HG03280 (cell line): ENCODE measurements around the gene BBS2.

Source experiments
- ATAC-seq: cut with Tn5 transposase; IDR thresholded peaks from one replicate; pipeline ENCODE4 v1.9.1; 2021; ENCODE audit warnings: mild to moderate bottlenecking, moderate library complexity; ENCODE audit not compliant: unreplicated experiment

Gene BBS2

GRCh38 chr16:56478281-56479049 is 41.4 kb downstream of the BBS2 start:
- no peak for ATAC-seq

- no peak for ATAC-seq
These were observed 42.5 kb downstream of the BBS2 start for GRCh38 chr16:56477096-56477878.

- ATAC-seq = no peak
These were observed 44.6 kb downstream of the BBS2 start for GRCh38 chr16:56475201-56475600.

GRCh38 chr16:56470666-56471065 is 49.2 kb downstream of the BBS2 start:
- no peak for ATAC-seq

GRCh38 chr16:56470232-56470631 is 49.6 kb downstream of the BBS2 start:
- ATAC-seq = no peak

GRCh38 chr16:56469748-56470147 is 50.1 kb downstream of the BBS2 start:
- ATAC-seq = no peak

- ATAC-seq = no peak
These were observed 51.0 kb downstream of the BBS2 start for GRCh38 chr16:56468800-56469199.

- no peak for ATAC-seq
These were observed 53.5 kb downstream of the BBS2 start for GRCh38 chr16:56466344-56466743.

GRCh38 chr16:56463153-56463552 is 56.7 kb downstream of the BBS2 start:
- no peak for ATAC-seq

- ATAC-seq = no peak
These were observed 57.6 kb downstream of the BBS2 start for GRCh38 chr16:56462064-56462796.

GRCh38 chr16:56460101-56460500 is 59.7 kb downstream of the BBS2 start:
- ATAC-seq = no peak

GRCh38 chr16:56457927-56458470 is 61.8 kb downstream of the BBS2 start:
- no peak for ATAC-seq

- ATAC-seq = peak; percentile 36
These were observed 67.8 kb downstream of the BBS2 start for GRCh38 chr16:56451753-56452689.

- peak; percentile 97 for ATAC-seq
These were observed 68.7 kb downstream of the BBS2 start, which contains the start of the genes NUDT21 and OGFOD1 for GRCh38 chr16:56450986-56451752. Gene NUDT21 (minus strand): TSS chr16:56451332. CDS start chr16:56451202, 130 bp downstream. Gene OGFOD1 (plus strand): TSS chr16:56451554. CDS start chr16:56451613, 59 bp downstream.

- no peak for ATAC-seq
These were observed 69.4 kb downstream of the BBS2 start for GRCh38 chr16:56450275-56450985.

- no peak for ATAC-seq
These were observed 71.8 kb downstream of the BBS2 start for GRCh38 chr16:56448005-56448404.

GRCh38 chr16:56447286-56447685 is 72.5 kb downstream of the BBS2 start:
- ATAC-seq = no peak

- ATAC-seq = no peak
These were observed 81.8 kb downstream of the BBS2 start for GRCh38 chr16:56438038-56438437.

GRCh38 chr16:56436258-56436657 is 83.6 kb downstream of the BBS2 start:
- ATAC-seq = no peak
